H9 (cell line): ENCODE measurements around the gene ASB12. TPM values are rescaled to one million over a fixed set of nuclear protein-coding genes. Genes with fewer than 3 reads are reported as not detected.

ENCODE experiments used
- DNase-seq: peaks from one replicate; pipeline ENCODE4 v3.0.0-alpha.2; 2017
- H2AFZ ChIP-seq: one replicate; pipeline ENCODE4 v1.6.1; 2013; ENCODE audit warnings: mild to moderate bottlenecking, low read length, control low read depth, moderate library complexity
- H2AK5ac ChIP-seq: 2 replicates; pipeline ENCODE4 v1.6.1; 2013; ENCODE audit warnings: low read length, control low read depth, mixed read lengths; ENCODE audit not compliant: insufficient read length
- H2BK120ac ChIP-seq: one replicate; pipeline ENCODE4 v1.6.1; 2013; ENCODE audit warnings: low read depth, mild to moderate bottlenecking, low read length, control low read depth, inconsistent platforms; ENCODE audit not compliant: poor library complexity, severe bottlenecking
- H2BK12ac ChIP-seq: 2 replicates; pipeline ENCODE4 v1.6.1; 2013; ENCODE audit warnings: low read length, control low read depth, mixed read lengths, low read depth; ENCODE audit not compliant: insufficient read length
- H2BK15ac ChIP-seq: 2 replicates; pipeline ENCODE4 v1.6.1; 2013; ENCODE audit warnings: low read depth, low read length, control low read depth
- H2BK20ac ChIP-seq: one replicate; pipeline ENCODE4 v1.6.1; 2013; ENCODE audit warnings: low read depth, mild to moderate bottlenecking, low read length, control low read depth, inconsistent platforms; ENCODE audit not compliant: poor library complexity, severe bottlenecking
- H2BK5ac ChIP-seq: 2 replicates; pipeline ENCODE4 v1.6.1; 2013; ENCODE audit warnings: low read length, control low read depth, mixed read lengths; ENCODE audit not compliant: insufficient read length
- H3K14ac ChIP-seq: 2 replicates; pipeline ENCODE4 v1.6.1; 2013; ENCODE audit warnings: low read length, control low read depth; ENCODE audit not compliant: insufficient read depth
- H3K18ac ChIP-seq: 2 replicates; pipeline ENCODE4 v1.6.1; 2013; ENCODE audit warnings: low read depth, mild to moderate bottlenecking, mixed read lengths, low read length, control low read depth; ENCODE audit not compliant: insufficient read length
- H3K23ac ChIP-seq: 2 replicates; pipeline ENCODE4 v1.6.1; 2013; ENCODE audit warnings: low read length, control low read depth, mixed read lengths, low read depth; ENCODE audit not compliant: insufficient read length
- H3K23me2 ChIP-seq: 2 replicates; pipeline ENCODE4 v1.6.1; 2013; ENCODE audit warnings: low read depth, mild to moderate bottlenecking, mixed read lengths, low read length, control low read depth; ENCODE audit not compliant: insufficient read length, poor library complexity, severe bottlenecking
- H3K27ac ChIP-seq: 2 replicates; pipeline ENCODE4 v1.5.1; 2013; ENCODE audit warnings: low read length, control low read depth, mixed read lengths, low read depth; ENCODE audit not compliant: insufficient read length
- H3K27me3 ChIP-seq: 2 replicates; pipeline ENCODE4 v1.6.1; 2013; ENCODE audit warnings: low read length, control low read depth, inconsistent platforms; ENCODE audit not compliant: insufficient read depth
- H3K4ac ChIP-seq: 2 replicates; pipeline ENCODE4 v1.6.1; 2013; ENCODE audit warnings: low read depth, mild to moderate bottlenecking, control low read depth, inconsistent platforms, low read length, moderate library complexity
- H3K4me1 ChIP-seq: 2 replicates; pipeline ENCODE4 v1.6.1; 2013; ENCODE audit warnings: low read length, control low read depth, inconsistent platforms; ENCODE audit not compliant: insufficient read depth
- H3K4me2 ChIP-seq: 2 replicates; pipeline ENCODE4 v1.6.1; 2013; ENCODE audit warnings: low read length, control low read depth, mixed read lengths; ENCODE audit not compliant: insufficient read length, insufficient read depth
- H3K56ac ChIP-seq: 2 replicates; pipeline ENCODE4 v1.6.1; 2013; ENCODE audit warnings: low read depth, mild to moderate bottlenecking, mixed read lengths, low read length, control low read depth; ENCODE audit not compliant: insufficient read length
- H3K79me1 ChIP-seq: 2 replicates; pipeline ENCODE4 v1.6.1; 2013; ENCODE audit warnings: low read depth, mild to moderate bottlenecking, moderate library complexity, low read length, control low read depth, inconsistent platforms; ENCODE audit not compliant: insufficient read depth, poor library complexity, severe bottlenecking
- H3K79me2 ChIP-seq: 2 replicates; pipeline ENCODE4 v1.6.1; 2013; ENCODE audit warnings: low read length, control low read depth, inconsistent platforms; ENCODE audit not compliant: insufficient read depth
- H3K9ac ChIP-seq: 2 replicates; pipeline ENCODE4 v1.6.1; 2013; ENCODE audit warnings: low read length, control low read depth, mixed read lengths; ENCODE audit not compliant: insufficient read length; ENCODE audit errors: extremely low read depth
- H3K9me3 ChIP-seq: one replicate; pipeline ENCODE4 v1.6.1; 2013; ENCODE audit warnings: low read depth, low read length, inconsistent platforms; ENCODE audit not compliant: control insufficient read depth
- H3T11ph ChIP-seq: one replicate; pipeline ENCODE4 v1.6.1; 2013; ENCODE audit warnings: mild to moderate bottlenecking, low read length, control low read depth, inconsistent platforms
- H4K20me1 ChIP-seq: one replicate; pipeline ENCODE4 v1.6.1; 2013; ENCODE audit not compliant: control insufficient read depth, insufficient read length, insufficient read depth
- H4K5ac ChIP-seq: 2 replicates; pipeline ENCODE4 v1.6.1; 2013; ENCODE audit warnings: low read depth, mild to moderate bottlenecking, mixed read lengths, low read length, control low read depth; ENCODE audit not compliant: insufficient read length
- H4K8ac ChIP-seq: replicated peaks from 2 replicates; pipeline ENCODE4 v1.6.1; 2013; ENCODE audit warnings: low read length, control low read depth, mixed read lengths, low read depth; ENCODE audit not compliant: insufficient read length
- H4K91ac ChIP-seq: 2 replicates; pipeline ENCODE4 v1.6.1; 2013; ENCODE audit warnings: low read depth, mild to moderate bottlenecking, moderate library complexity, mixed read lengths, low read length, control low read depth; ENCODE audit not compliant: insufficient read length
- H3K27ac Mint-ChIP-seq, 3 experiments: 2 replicates in 2 of 3; 3 replicates in 1 of 3; pipeline ENCODE4 v1.8.0; 2020 to 2021; ENCODE audit warnings: mixed read lengths in 3 of 3, mild to moderate bottlenecking in 1 of 3, moderate library complexity in 1 of 3
- H3K27me3 Mint-ChIP-seq: 2 replicates; pipeline ENCODE4 v1.8.0; 2021; ENCODE audit warnings: low read depth, mild to moderate bottlenecking, moderate library complexity, mixed read lengths
- H3K36me3 Mint-ChIP-seq, 3 experiments: 2 replicates in 2 of 3; 3 replicates in 1 of 3; pipeline ENCODE4 v1.8.0; 2020 to 2021; ENCODE audit warnings: low read depth in 3 of 3, mixed read lengths in 3 of 3; ENCODE audit not compliant: insufficient read depth in 1 of 3
- H3K4me1 Mint-ChIP-seq, 2 experiments: 2 replicates each; pipeline ENCODE4 v1.8.0; 2020; ENCODE audit warnings: mixed read lengths in 2 of 2
- H3K4me3 Mint-ChIP-seq, 2 experiments: 2 replicates in 1 of 2; 3 replicates in 1 of 2; pipeline ENCODE4 v1.8.0; 2020 to 2021; ENCODE audit warnings: mild to moderate bottlenecking in 2 of 2, mixed read lengths in 2 of 2, moderate library complexity in 1 of 2
- H3K9me3 Mint-ChIP-seq, 2 experiments: 2 replicates in 1 of 2; 3 replicates in 1 of 2; pipeline ENCODE4 v1.8.0; 2020; ENCODE audit warnings: mild to moderate bottlenecking in 2 of 2, mixed read lengths in 2 of 2, moderate library complexity in 1 of 2
- WGBS: extraction: QIAGEN DNeasy Blood & Tissue Kit; methylation state at CpG from one replicate; pipeline ENCODE4 v1.1.7; 2013; ENCODE audit warnings: missing lambda C conversion rate, low lambda C conversion rate, mixed read lengths; ENCODE audit not compliant: insufficient read length; ENCODE audit errors: extremely low coverage; 5-methylcytosine and 5-hydroxymethylcytosine counted together
- total RNA-seq: library from RNA; stranded (reverse); gene quantifications from 2 replicates; pipeline ENCODE4 v1.2.1, GENCODE V29; 2021
- TF ChIP-seq, protein P1 (sequence below): fragments of 200-600 bp; sonication (generic); conservative IDR thresholded peaks from 3 replicates; pipeline ENCODE4 v1.8.0; 2021; ENCODE audit warnings: antibody characterized with exemption, mild to moderate bottlenecking

ASB12 gene
- total RNA-seq, 1 experiment from 2014 or later = 0.46 TPM

DNA sequence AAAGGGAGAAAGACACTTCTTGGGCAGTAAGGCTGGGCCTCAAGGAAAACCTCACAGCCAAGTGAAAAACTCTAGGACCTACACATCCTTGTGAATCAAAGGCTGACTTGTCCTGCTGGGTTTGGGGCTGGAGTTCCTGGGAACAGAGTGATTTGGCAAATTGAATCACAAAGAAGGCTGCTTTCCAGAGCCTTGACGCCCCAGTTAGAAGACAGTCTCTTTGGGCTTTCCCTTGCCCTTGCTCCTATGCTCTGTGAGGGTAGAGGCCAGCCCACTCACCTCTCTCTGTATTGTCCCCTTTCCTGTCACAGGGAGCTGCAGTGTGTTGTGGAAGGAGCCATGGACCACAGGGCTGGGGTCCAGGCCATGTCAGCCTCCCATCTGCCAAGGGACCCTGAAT is 34.5 kb downstream of the ASB12 start:
- Histone ChIP-seq H2BK15ac (no peak overlapping the region), H3K4me2 (no peak overlapping the region), H3K4ac (no peak overlapping the region), H3K4me1 (no peaks in the 10 kb centered on the region), H3K18ac (no peak overlapping the region), H3T11ph (no peak overlapping the region), H2BK120ac (no peak overlapping the region), H2AK5ac (no peak overlapping the region), H3K56ac (no peak overlapping the region), H3K23me2 (no peaks in the 10 kb centered on the region), H2BK20ac (no peak overlapping the region), H4K8ac (no peak overlapping the region), H3K79me1 (no peaks in the 10 kb centered on the region), H2BK5ac (no peak overlapping the region), H2AFZ (no peak overlapping the region), H3K14ac (no peak overlapping the region), H3K9me3 (peaks cover 47% of the 10 kb centered on the region), H3K27me3 (no peaks in the 10 kb centered on the region), H4K20me1 (no peaks in the 10 kb centered on the region), H2BK12ac (no peak overlapping the region), H3K27ac (no peak overlapping the region), H4K5ac (no peak overlapping the region), H3K79me2 (no peaks in the 10 kb centered on the region), H3K9ac (no peak overlapping the region), H3K23ac (no peak overlapping the region), H4K91ac (no peak overlapping the region)
- TF ChIP-seq, protein P1, sequence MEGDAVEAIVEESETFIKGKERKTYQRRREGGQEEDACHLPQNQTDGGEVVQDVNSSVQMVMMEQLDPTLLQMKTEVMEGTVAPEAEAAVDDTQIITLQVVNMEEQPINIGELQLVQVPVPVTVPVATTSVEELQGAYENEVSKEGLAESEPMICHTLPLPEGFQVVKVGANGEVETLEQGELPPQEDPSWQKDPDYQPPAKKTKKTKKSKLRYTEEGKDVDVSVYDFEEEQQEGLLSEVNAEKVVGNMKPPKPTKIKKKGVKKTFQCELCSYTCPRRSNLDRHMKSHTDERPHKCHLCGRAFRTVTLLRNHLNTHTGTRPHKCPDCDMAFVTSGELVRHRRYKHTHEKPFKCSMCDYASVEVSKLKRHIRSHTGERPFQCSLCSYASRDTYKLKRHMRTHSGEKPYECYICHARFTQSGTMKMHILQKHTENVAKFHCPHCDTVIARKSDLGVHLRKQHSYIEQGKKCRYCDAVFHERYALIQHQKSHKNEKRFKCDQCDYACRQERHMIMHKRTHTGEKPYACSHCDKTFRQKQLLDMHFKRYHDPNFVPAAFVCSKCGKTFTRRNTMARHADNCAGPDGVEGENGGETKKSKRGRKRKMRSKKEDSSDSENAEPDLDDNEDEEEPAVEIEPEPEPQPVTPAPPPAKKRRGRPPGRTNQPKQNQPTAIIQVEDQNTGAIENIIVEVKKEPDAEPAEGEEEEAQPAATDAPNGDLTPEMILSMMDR = no peak
- H3K27me3 Mint-ChIP-seq = no peaks in the 10 kb centered on the region; the same call in none of the 2 replicates
- peaks cover 20 to 28% of the 10 kb centered on the region in 2 experiments for H3K4me1 Mint-ChIP-seq
- peak overlapping the region in 1 of 3 experiments; percentile 87; a peak in 1 of 7 replicates for H3K27ac Mint-ChIP-seq
- H3K4me3 Mint-ChIP-seq = no peak overlapping the region
- DNase-seq = peak; percentile 27
- no CpG with 5 or more reads among the region's 1 CpG for WGBS
- H3K9me3 Mint-ChIP-seq = peaks cover 76 to 78% of the 10 kb centered on the region in 2 experiments
- peaks cover 18 to 30% (median 18%) of the 10 kb centered on the region in 3 experiments for H3K36me3 Mint-ChIP-seq
